Stomach (tissue), 4 donors: ENCODE results near the gene VPS8.

Experiments
- CTCF ChIP-seq, 7 experiments: fragments of 450-650 bp in 4 of 7; fragments of 200-600 bp in 3 of 7; sonication (generic) in 3 of 7; IDR thresholded peaks; one replicate each; pipeline ENCODE4 v1.5.1; 2016 to 2019; ENCODE audit warnings: antibody characterized with exemption in 7 of 7, control low read depth in 2 of 7, mild to moderate bottlenecking in 1 of 7
- EP300 ChIP-seq: sonication (generic); formaldehyde crosslinking; IDR thresholded peaks from one replicate; pipeline ENCODE4 v1.6.1; 2017; ENCODE audit warnings: antibody characterized with exemption
- POLR2AphosphoS5 ChIP-seq, 3 donors: sonication (generic); formaldehyde crosslinking; IDR thresholded peaks; one replicate each; pipeline ENCODE4 v1.6.1; 2016; ENCODE audit warnings: antibody characterized with exemption in 3 of 3

- TF ChIP-seq CTCF (IDR thresholded peaks at IDR 0.05): no peak
- no peak for TF ChIP-seq EP300
- no peak for TF ChIP-seq POLR2AphosphoS5 (IDR thresholded peaks at IDR 0.05)
Observed at GRCh38 chr3:185029086-185029485, 217.1 kb downstream of the VPS8 start.
